GM12874 (cell line): ENCODE data around the gene LRFN2.

Experiments
- TF ChIP-seq, protein P1 (sequence below): IDR thresholded peaks from 2 replicates; pipeline ENCODE4 v1.5.1; 2011; ENCODE audit warnings: low read depth, mild to moderate bottlenecking, control low read depth, low read length, moderate library complexity; ENCODE audit not compliant: insufficient read depth

The LRFN2 gene

DNA sequence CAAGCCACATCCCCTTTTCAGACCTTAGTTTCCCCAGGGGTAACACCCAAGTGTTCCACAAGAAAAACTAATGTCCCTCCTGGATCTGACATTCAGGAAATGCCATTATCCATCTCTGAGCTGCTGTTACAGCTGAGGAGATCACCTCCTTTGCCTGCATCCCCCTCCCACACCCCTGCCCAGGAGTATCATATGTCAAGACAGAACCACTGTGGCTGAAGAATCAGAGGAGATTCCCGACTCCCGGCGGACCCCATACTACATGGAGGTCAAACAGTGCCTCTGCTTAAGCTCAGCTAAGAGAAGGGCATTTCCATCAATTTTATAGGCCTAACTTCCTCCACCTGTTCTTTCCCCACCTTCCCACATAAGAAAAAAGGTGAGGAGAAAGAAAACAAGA is 36.8 kb upstream of the LRFN2 start:
- TF ChIP-seq, protein P1, sequence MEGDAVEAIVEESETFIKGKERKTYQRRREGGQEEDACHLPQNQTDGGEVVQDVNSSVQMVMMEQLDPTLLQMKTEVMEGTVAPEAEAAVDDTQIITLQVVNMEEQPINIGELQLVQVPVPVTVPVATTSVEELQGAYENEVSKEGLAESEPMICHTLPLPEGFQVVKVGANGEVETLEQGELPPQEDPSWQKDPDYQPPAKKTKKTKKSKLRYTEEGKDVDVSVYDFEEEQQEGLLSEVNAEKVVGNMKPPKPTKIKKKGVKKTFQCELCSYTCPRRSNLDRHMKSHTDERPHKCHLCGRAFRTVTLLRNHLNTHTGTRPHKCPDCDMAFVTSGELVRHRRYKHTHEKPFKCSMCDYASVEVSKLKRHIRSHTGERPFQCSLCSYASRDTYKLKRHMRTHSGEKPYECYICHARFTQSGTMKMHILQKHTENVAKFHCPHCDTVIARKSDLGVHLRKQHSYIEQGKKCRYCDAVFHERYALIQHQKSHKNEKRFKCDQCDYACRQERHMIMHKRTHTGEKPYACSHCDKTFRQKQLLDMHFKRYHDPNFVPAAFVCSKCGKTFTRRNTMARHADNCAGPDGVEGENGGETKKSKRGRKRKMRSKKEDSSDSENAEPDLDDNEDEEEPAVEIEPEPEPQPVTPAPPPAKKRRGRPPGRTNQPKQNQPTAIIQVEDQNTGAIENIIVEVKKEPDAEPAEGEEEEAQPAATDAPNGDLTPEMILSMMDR = no peak

DNA sequence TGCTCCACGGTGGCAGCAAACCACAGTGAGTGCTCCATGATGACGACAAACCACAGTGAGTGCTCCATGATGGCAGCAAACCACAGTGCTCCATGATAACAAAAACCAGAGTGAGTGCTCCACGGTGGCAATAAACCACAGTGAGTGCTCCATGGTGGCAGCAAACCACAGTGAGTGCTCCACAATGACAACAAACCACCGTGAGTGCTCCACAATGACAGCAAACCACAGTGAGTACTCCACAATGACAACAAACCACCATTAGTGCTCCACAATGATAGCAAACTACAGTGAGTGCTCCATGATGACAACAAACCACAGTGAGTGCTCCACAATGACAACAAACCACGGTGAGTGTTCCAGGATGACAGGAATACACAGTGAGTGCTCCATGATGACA is 36.0 kb upstream of the LRFN2 start:
- TF ChIP-seq, protein P1 = no peak

- TF ChIP-seq, protein P1 = no peak
Measured at GRCh38 chr6:40620574-40621240, 33.5 kb upstream of the LRFN2 start.

DNA sequence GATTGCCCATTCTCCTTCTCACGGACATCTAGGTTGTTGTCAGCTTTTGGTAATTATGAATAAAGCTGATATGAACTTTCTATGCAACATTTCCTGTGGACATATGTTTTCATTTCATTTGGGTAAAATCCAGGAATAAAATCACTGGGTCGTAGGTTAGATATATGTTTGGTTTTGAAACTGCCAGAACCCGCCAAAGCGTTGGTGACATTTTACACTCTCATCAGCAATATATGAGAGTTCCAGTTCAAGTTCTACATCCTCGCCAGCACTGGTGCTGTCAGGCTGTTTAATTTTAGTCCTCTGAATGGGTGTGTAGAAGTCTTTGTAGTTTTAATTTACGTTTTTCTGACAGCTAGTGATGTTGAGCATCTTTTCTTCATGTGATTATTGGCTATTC is 27.5 kb upstream of the LRFN2 start:
- TF ChIP-seq, protein P1 = no peak

- TF ChIP-seq, protein P1 = no peak
Measured at GRCh38 chr6:40611912-40612311, 24.7 kb upstream of the LRFN2 start.

DNA sequence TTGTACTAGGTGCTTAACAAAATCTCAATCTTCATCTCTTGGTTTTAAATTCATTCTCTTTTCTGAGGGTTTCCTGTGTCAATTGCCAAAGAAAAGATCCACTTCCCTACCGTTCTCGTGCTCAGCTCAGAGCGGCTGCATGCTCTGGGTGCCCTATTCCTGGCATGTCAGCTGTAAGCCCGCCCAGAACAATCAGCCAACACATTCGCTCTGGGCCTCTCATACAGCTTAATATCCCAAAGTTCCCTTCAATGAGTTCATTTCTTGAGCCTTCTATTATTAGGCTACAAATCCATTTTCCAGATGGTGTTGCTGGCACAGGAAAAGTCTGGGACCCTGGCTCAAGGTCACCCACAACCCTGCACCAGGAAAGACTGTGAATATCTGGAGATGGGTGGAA is 24.3 kb upstream of the LRFN2 start:
- TF ChIP-seq, protein P1 = no peak

DNA sequence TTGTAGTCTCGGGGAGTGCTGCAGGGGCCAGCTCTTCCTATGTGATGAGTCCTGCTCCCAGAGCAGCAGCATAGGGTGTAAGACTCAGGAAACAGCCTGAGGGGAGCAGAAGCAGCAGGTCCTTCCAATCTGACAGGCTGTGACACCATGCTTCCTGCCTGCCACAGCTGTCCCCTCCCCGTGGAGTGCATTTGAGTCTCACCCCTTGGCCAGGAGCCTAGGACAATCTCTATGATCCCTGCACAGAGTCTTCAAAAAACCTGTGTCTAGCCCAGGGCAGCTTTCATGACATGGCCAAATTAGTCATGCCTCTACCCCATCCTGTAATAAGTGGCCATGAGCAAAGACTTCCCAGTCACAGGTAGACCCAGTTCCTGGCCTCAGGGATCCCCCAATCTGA is 23.1 kb upstream of the LRFN2 start:
- TF ChIP-seq, protein P1 = no peak
